GM10266 (cell line): ENCODE measurements around the gene HGF.

ENCODE experiments used
- DNase-seq: peaks from one replicate; pipeline ENCODE4 v3.0.0; 2012; ENCODE audit errors: extremely low spot score
- TF ChIP-seq, protein P1 (sequence below): IDR thresholded peaks from 2 replicates; pipeline ENCODE4 v1.5.1; 2012; ENCODE audit warnings: mild to moderate bottlenecking, low read depth; ENCODE audit not compliant: control insufficient read depth, insufficient read depth; ENCODE audit errors: missing control alignments

HGF gene

GRCh38 chr7:81715984-81716588, 53.8 kb downstream of the HGF start:
- no peak for DNase-seq
- TF ChIP-seq, protein P1, sequence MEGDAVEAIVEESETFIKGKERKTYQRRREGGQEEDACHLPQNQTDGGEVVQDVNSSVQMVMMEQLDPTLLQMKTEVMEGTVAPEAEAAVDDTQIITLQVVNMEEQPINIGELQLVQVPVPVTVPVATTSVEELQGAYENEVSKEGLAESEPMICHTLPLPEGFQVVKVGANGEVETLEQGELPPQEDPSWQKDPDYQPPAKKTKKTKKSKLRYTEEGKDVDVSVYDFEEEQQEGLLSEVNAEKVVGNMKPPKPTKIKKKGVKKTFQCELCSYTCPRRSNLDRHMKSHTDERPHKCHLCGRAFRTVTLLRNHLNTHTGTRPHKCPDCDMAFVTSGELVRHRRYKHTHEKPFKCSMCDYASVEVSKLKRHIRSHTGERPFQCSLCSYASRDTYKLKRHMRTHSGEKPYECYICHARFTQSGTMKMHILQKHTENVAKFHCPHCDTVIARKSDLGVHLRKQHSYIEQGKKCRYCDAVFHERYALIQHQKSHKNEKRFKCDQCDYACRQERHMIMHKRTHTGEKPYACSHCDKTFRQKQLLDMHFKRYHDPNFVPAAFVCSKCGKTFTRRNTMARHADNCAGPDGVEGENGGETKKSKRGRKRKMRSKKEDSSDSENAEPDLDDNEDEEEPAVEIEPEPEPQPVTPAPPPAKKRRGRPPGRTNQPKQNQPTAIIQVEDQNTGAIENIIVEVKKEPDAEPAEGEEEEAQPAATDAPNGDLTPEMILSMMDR: peak; percentile 34

DNA sequence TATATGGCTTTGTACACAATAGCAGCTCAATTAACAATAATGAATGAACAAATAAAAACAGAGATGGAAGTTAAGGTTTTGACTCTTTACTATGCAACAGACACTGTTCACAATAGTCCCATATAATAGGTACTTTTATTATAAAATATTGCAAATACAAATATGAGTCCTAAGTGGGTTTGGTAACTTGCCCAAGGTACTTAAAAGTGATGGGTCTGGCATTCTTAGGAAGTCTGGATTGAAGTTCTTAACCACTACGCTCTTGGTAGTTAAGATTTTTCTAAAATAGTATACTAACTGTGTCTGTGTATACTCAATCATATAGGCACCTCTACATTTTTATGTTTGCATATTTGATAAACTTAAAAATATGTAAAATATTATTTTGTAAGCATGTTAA, 55.5 kb downstream of the HGF start:
- no peak for DNase-seq
- TF ChIP-seq, protein P1: no peak

GRCh38 chr7:81710751-81711150, 59.1 kb downstream of the HGF start:
- DNase-seq: no peak
- TF ChIP-seq, protein P1: no peak

- DNase-seq: no peak
- TF ChIP-seq, protein P1: no peak
These were observed 60.0 kb downstream of the HGF start for GRCh38 chr7:81709836-81710235.

DNA sequence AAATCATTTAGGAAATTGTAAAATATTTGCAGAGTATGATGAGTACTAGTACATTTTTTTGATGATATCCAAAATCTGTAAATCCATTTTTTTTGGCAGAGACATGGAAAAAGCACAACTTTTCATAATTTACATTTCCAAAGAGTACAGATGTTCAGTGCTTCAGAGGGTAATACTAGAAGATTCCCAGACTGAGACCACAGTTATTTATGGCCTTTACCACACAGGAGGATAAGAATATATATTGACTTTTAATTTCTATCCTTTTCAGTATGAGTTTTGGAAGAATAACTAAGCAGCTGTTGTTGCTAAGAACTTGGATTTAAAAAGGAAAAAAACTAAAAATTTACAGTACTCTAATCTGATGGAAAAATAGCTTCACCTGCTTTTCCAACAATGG, 61.9 kb downstream of the HGF start:
- DNase-seq: no peak
- TF ChIP-seq, protein P1: no peak

DNA sequence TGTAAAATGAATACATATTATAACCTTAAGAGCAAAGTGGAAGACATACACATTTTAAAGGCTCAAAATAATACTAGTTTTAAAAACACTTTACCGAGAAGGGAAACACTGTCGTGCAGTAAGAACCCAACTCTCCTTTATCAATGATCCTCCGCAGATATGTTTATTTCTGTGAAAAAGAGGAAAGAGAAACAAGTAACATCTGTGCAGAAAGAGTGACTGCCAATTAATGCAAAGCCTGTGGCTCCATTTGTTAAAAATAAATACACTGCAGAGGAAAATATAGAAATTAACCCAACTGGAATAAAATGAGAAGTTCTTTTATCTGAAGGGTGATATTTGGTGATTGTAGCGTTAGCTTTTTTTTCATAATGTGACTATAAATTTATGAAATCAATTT, 62.7 kb downstream of the HGF start:
- TF ChIP-seq, protein P1: no peak
- DNase-seq: no peak

DNA sequence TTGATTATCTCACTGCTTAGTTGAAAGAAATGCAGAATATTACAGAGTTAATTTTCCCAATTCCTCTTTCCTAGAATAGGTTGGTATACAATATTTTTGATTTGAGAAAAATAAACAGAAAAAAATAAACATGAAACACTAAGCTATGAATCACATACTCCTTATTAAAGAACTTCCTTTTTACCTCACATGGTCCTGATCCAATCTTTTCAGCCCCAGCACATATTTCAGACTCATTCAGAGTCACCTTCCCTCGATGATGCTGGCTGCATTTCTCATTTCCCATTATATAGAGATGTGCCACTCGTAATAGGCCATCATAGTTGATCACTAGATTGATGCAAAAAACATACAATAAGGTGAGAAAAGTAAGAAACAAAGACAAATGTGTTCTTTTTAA, 64.6 kb downstream of the HGF start:
- DNase-seq: no peak
- TF ChIP-seq, protein P1: no peak
